DMS53 treated with DMSO at 0.1 percent for 48 hours (cell line): ENCODE results near the gene KNSTRN.

Experiments used
- DNase-seq: peaks from one replicate; lab custom pipeline; 2025; ENCODE audit not compliant: unreplicated experiment; lab: John Stamatoyannopoulos, UW

The KNSTRN gene

DNA sequence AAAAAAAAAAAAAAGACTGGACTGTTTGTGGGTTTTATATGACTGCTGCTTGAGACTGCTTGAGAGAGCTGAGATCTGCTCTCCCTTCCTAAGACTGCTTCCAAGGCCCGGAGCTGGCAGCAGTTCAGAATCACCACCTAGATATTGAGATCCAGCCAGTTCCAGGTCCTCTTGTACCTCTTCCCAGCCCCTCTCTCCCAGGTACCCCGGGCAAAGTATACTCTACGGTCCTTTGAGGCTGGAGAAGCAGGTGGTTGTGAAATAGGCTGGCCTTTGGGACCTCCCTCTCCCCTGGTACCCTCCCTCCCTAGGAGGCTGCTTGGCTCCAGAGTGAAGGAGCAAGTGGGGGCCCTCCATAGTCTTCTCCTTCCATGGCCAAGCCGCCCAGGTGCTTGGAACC, 45.7 kb downstream of the KNSTRN start:
- no peak for DNase-seq

DNA sequence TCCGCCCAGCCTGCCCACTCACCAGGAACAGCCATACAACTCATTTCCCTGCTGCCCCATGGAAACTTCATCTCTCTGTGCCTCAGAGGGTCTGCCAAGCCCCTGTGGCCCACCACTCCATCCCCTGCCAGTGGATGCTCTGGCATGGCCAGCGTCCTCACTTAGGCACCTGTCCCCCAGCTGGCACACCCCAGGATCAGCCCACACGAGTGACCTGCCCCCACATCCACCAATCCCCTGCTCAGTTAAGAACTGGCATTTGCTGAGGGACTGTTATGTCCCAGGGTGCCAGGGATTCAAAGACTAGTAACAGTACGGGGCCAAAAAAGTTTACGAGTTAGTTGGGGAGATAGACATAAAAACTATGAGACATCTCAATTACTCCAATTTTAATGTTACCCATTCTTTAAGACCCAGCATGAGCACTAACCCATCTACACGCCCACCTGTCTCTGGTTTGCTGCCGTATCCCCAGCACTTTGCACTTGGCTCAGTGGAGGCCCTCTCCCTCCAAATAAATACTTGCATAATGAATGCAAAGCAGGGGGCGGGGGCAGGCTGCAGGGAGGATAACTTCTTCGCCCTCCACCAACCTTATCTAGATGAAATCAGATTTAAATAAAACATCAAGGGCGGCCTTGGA, 46.7 kb downstream of the KNSTRN start:
- no peak for DNase-seq

DNA sequence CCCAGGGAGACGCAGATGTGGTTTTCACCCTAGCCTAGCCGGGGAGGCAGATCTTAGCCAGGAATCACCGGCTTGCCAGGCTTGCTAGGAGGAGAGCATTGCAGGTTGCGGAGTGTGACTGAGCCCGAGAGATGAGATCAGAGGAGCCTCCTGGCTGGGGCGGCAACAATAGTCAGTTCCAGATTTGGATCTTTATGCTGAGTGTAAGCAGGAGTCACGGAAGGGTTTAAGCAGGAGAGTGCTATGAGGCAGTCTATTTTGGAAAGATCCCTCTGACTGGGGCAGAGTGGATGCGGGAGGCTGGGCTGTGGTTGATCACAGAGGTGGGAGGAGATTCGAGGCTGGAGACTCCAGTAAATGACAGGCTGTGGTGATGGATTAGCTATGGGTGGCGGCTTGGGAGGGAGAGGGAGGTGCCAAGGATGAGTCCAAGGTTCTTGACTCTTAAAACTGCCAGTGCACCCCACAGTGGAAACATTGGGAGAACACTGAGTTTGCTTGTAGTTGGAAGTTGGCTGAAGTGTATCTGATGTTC, 47.8 kb downstream of the KNSTRN start:
- no peak for DNase-seq

DNA sequence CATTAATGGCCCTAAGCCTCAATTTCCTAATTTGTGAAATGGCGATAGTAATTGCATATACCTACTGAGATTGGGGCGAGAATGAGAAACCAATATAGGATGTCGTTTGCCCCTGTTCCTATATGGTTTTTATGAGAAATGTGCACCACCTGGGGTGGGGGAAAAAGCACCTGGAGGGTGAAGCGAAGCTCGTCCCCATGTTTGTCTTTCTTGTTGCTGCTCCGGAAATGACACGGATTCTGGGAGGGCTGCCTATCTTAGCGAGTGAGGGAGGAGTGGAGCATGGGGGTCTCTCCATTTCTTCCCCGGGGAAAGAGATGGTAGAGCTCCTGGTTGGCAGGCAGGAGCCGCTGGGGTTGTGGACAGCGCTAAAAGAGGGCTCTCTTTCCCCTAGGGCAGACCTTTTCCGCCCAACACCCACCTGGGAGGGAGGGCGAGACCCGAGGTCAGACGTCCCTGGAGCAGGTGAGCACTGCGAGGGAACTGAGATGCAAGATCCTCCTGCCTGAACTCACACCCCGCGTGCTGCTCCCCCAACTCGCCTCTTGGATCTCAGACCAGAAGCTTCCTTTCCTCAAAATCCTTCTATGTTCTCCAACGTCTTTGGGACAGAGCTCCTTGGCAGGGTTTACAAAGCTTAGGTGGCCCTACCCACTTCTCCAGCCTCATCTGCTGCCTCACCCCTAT, 52.6 kb downstream of the KNSTRN start:
- no peak for DNase-seq

DNA sequence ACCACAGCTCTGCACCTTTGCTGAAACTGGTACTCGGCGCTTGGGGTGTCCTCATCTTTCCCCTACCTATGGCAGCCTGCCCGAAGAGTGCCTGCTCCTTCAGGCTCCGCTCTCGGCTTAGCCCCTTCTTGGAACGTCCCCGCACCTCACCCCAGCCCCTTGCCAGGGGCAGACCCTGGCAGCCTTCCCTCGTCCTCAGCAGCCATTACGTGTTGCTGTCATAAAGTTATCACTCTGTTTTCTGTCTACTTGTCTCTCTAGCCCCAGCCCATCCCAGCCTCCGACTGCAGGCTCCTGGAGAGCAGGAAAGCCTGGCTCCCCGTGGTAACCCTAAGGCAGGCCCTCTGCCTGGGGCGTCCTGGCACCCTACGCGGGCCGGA, 53.2 kb downstream of the KNSTRN start:
- DNase-seq, result no peak

DNA sequence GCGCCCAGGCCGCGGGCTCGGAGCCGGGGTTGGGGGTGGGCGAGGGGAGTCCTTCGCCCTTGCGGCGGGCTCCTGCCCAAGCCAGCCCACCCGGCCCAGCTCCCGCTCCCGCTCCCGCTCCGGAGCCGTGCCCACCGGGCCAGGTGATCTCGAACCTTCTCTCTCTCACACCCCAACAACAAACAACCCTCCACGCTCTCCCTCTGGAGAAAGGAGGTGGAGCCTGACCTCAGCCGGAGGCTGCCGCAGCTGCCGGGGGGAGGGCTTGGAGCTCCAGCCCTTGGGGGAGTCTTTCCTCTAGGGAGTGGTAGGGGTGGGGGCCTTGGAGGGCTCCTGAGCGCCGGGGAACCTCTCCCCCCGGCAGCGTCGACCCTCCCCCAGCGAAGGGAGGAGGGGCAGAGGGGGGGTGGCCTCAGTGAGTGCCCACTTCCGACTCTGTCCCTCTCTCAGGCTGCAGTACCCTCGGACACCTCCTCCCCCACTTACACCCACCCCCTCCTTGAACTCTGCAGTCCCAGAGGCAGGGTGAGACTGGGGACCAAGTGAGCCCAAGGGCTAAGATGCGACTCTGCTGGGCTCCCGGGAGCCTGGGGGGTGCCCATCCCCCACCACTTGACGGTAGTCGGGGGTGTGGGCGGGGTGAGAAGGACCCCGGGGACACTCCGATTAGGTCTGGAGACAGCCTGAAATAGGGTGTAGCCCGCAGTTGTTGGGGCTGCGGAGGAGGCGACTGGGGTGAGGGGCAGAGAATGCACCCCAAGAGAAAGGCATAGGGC, 53.8 kb downstream of the KNSTRN start:
- no peak for DNase-seq

DNA sequence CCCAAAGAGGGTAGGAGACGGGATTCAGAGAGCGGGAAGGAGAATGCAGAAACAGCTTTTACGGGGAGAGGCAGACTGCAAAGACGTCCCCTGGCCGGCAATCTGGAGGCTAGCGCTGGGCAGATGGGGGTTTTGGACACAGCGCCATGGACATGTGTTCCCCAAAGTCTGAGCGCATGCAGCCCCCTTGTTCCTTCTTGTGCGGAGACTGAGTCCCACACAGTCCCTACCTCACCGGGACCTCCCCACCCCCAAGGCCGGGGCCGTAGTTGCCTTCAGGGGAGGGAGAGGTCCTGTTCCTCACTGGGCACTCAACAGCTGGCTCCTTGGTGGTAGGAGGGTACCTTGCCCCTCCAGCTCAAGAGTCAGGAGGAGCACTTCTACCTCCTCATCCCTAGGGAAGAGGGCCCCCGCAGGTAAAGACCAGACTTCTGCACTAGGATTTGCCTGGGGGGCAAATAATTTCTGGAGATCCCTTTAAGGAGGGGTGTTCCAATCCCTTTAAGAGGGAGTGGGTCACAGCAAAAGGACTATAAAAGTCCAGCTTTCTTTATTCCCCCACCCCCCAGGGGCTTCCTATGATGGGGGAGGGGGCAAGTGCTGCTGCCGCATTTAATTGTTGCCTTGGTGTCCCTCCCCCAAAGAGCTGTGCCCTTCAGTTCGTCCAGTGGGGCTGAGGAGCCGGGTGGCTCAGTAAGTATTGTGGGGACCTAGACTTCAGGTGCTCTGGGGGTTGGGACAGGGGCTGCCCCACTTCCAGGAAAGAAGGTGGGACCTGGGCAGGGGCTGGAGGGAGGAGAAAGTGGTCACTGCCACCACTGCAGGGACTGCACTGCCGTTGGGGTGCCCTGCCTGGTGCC, 54.6 kb downstream of the KNSTRN start:
- no peak for DNase-seq

DNA sequence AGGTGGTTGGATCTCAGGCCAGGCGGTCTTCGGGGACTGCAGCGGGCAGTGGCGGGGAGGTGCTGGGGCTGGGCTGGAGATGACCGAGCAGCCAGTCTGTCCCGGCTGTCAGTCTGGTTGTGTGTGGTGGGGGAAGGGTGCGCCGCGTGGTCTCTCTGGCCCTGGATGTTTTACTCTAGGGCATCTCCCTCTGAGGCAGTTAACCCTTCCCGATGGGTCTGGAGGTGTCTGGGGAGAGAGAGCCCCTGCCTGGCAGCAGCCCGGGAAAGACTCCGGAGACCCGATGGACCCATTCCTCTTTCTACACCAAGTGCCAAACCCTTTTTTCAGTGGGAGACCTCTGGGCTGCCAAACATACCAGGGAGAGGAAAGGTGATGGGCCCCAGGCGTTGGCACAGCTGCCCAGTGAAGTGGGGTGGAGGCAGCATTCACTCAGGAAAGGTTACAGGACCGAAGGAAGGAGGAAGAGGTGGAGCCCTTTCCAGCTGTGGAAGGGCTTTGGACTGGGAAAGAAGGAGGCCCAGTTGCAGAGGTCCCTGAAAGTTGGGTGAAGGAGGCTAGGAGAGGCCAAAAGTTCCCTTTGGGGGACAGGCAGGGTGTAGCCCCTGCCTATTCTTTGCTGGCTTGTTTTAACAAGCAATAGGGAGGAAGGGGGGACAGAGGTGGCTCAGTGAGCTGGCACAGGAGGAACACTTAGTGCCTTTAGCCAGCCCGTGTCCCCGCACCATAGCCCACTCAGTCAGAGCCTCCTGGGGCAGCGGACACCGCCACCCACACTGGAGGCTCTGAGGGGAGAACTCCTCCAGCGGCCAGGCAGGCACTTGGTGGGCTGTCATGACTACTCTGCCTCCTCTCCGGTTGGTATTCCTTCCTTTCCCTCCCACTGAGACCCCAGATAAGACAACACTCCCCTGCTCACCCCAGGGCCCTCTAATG, 55.5 kb downstream of the KNSTRN start:
- DNase-seq, result no peak

DNA sequence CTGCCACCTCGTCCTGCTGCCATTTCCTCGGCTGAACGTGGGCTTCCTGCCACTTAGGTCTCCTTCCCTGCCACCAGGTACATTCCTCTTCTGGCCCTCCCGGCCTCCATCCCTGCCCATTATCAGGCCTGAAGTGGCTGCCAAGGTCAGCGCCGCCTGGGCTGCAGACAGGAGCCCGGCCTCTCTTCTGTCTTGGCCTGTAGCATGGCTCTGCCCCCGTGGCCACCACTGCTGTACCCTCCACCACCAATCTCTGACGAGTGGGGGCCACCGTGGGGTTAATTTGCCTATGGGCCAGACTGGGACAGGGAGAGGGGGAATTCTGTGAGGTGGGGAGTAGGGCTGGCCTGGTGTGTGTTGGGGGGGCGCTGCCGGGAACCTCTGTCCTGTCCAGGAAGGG, 56.2 kb downstream of the KNSTRN start:
- DNase-seq, result no peak

DNA sequence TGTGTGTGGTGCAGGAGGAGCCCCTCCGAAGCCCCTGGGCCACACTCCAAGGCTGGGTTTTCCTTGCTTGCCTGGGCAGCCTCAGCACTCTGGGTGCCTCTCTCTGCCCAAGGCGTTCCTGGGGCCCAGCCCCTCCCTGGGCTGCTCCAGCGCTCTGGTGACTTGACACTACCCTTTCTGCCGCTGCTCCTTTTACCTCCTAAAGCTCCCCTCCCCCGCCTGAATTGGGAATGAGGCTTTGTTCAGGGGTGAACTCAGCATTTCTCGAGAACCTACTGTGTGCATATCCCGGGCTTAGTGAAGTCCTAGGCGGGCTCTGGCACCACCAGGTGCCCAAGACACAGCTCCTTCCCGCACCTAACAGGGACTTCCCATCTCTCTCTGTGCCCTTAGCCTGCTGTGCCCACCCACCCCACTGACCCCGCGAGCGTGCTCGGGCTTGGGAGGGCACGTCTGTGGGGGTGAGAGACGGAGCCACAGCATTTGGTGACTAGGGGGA, 57.0 kb downstream of the KNSTRN start:
- no peak for DNase-seq

DNA sequence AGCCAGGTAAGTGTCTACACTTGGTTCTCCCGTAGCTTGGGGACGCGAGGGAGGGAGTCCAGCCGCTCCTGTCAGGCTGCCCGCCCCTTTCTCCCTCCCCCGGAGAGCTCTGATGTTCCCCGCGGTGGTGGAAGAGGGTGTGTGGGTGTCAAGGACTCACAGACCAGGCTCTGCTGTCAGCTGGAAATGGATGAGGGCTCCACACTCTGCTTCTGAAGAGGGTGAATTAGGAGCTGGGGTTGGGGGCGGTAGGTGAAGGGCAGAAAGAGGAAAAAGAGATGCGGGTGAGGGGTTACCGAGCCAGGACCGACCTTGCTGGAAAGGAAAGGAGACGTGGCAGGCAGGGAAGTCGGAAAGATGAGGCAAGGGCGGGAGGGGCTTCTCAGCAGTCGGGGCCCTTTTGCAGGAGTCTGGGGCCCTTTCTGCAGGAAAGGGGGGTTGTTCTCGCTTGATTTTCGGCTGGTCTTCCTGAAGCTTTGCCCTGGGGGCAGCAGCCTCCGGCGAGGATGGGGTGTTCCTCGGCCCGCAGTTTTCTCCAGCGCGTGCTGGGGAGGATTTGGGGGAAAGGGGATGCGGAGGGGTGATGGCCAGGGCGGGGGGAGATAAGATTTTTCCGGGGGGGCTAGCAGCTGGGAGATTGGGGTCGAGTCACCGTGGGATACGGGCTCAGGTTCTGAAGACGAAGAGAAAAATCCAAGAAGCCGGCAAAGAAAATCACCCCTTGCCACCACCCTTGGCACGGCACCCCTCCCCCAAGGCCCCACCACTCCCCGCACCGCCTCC, 57.6 kb downstream of the KNSTRN start:
- DNase-seq, result peak; percentile 16

DNA sequence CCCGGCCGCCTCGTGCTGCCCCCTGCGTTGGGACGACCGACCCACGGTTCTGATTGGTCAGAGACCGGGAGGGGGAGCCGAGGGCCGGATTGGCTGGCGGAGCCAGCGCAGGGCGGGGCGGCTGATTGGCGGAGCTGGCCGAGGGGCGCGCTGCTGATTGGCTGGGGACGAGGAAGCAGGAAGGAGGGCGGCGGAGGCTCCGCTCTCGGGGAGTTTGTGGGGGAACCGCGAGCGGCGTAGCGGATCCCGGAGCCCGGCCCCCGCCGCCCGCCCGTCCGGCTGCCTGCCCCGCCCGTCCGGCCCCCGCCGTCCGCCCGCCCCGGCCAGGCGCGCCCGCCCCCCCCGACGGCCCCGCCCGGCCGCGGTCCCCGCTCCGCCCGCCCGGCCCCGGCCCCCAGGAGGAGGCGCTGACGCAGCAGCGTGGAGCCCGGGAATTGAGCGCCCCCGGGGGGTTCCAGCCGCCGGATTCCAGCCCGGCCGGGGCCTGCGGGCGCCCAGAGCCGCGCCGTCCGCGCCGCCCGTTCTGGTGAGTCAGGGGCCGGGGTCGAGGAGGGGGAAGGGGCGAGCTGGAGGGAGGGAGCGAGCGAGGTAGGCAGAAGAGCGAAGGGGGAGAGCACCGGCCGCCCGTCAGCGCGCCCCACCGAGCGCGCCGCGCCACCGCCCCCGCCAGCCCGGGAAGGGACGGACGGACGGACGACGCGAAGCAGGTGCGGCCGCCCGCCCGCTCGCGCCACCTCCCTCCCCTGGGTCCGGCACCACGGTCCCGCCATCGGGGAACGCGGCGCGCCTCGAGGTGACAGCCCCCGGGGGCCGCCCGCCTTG, 58.4 kb downstream of the KNSTRN start, which contains the start of gene BAHD1:
Gene BAHD1, plus strand, starts transcription at position 211 of the 822 bp plus-strand sequence. CDS start 17,512 bp downstream, outside the sequence.
- peak; percentile 70 for DNase-seq

DNA sequence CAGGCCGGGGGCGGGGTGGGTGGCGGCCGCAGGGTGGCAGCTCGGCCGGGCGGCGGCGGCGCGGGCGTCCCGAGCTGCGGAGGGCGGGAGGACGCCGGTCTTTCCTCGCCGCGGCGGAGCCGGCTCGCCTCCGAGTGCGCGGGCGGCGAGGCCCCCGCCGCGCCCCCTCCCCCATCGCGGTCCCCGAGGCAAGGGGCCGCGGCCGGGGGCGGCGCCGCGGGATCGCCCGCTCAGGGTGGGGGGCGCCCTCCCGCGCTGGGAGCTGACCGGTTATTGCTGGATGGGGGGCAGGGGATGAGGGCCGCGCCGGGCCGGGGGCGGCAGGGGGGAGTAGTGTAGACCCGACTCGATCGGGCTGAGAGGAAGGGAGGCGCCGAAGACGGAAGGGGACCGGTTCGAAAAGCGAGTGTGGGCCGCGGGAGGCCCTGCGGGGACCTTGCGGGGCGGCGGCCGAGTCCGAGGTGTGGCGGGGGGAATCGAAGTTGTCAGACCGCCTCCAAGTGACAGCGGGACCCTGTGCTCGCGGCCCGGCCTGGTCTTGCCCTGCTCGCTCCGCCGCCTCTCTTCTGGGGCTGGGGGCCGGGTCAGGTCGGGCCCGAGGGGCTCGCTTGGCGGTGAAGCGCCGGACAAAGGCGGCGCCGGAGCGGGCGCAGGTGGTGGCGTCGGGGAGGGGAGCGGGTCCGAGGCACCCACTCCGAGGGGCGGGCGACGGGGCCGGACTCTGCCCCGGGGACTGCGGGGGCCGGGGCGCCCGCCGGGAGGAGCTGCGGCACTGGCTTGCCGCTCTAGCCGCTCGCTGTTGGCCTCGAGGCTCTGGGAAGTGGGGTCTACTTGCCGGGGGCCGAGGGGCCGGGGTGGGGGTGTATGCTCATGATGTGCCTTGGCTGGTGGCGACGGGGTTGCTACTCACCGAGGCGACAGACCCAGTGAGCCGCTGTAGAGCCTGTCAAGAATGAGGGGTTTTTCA, 59.3 kb downstream of the KNSTRN start:
- no peak for DNase-seq

DNA sequence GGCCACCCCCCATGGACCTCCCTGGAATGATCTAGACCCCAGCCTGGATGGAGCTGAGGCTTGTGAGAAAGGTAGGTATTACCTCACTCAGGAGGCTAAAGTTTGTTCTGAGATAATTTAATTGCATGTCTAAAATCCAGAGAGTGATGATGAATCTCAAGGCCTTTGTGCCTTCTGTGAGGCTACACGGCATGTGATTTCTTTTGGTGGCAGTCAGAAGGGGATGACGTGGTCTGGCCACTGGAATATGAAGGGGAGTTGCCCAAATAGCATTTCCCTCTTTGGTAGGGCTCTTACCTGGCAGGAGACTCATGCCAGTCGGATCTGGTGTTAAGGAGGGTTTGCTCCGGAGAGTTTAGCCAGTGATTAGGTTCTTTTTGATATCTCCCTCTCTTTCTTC, 60.7 kb downstream of the KNSTRN start:
- DNase-seq, result no peak

DNA sequence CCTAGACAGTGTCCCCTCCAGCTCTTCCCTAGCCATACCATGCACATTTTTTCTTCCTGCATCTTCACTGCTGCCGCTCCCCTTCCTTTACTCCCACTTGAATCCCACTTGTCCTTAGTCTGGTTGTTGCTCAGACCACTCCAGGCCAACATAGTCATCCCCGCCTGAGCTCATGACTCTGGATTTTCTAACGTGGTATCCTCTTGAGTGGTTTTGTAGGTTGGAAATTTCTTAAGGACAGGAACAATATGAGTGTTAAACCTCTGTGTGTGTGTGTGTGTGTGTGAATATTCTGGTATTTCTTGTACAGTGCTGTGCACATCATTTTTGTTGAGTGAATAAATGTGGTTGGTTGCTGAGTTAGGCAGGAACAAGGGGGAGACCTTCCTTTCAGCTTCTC, 61.3 kb downstream of the KNSTRN start:
- DNase-seq, result no peak
